Naive thymus-derived CD4-positive, alpha-beta T cell (primary cell): ENCODE measurements around the gene LEF1. TPM values are rescaled to one million over a fixed set of nuclear protein-coding genes. Genes with fewer than 3 reads are reported as not detected.

Experiments used
- ATAC-seq: fragments of 150-1000 bp; cut with Tn5 transposase; 2 replicates; pipeline ENCODE4 v1.10.0; 2021; ENCODE audit warnings: mild to moderate bottlenecking, moderate library complexity
- CTCF ChIA-PET: fragments of 350-600 bp; sonication (Branson Sonifier 250); formaldehyde crosslinking; loops from one replicate; lab custom pipeline; 2021; ENCODE audit warnings: antibody characterized with exemption; lab: Charles Lee
- POLR2A ChIA-PET: fragments of 350-600 bp; sonication (Branson Sonifier 250); formaldehyde crosslinking; loops from one replicate; lab custom pipeline; 2021; ENCODE audit warnings: antibody characterized with exemption, inconsistent platforms; lab: Charles Lee
- DNase-seq, 9 donors: peaks; one replicate each; pipeline versions ENCODE4 v3.0.0 to v3.0.0-alpha.2; 2020 to 2022; ENCODE audit warnings: mixed read lengths in 1 of 9
- H3K27ac ChIP-seq: one replicate; pipeline ENCODE4 v1.7.0; 2013; ENCODE audit warnings: mild to moderate bottlenecking, low read depth, low read length, moderate library complexity
- H3K27me3 ChIP-seq, 2 donors: one replicate each; pipeline ENCODE4 v1.7.0; 2013; ENCODE audit warnings: low read length in 2 of 2, mild to moderate bottlenecking in 2 of 2, moderate library complexity in 2 of 2; ENCODE audit not compliant: control insufficient read depth in 2 of 2, insufficient read depth in 2 of 2
- H3K36me3 ChIP-seq, 3 experiments: 1 replicate in 2 of 3; 2 replicates in 1 of 3; pipeline ENCODE4 v1.7.0; 2013; ENCODE audit warnings: low read length in 3 of 3, mild to moderate bottlenecking in 3 of 3, moderate library complexity in 1 of 3; ENCODE audit not compliant: insufficient read depth in 3 of 3, control insufficient read depth in 2 of 3
- H3K4me1 ChIP-seq, 2 donors: one replicate each; pipeline ENCODE4 v1.7.0; 2013; ENCODE audit warnings: low read length in 2 of 2, mild to moderate bottlenecking in 2 of 2, moderate library complexity in 1 of 2; ENCODE audit not compliant: control insufficient read depth in 2 of 2, insufficient read depth in 2 of 2
- H3K4me3 ChIP-seq: 2 replicates; pipeline ENCODE4 v1.7.0; 2013; ENCODE audit warnings: mild to moderate bottlenecking, low read length
- H3K9me3 ChIP-seq, 3 experiments: 1 replicate in 2 of 3; 2 replicates in 1 of 3; pipeline ENCODE4 v1.7.0; 2013; ENCODE audit warnings: low read length in 3 of 3; ENCODE audit not compliant: control insufficient read depth in 2 of 3
- H3K27ac Mint-ChIP-seq, 9 donors: one replicate each; pipeline ENCODE4 v1.8.0; 2020 to 2022; ENCODE audit warnings: mixed read lengths in 9 of 9, mild to moderate bottlenecking in 8 of 9, moderate library complexity in 5 of 9, inconsistent platforms in 2 of 9
- H3K27me3 Mint-ChIP-seq, 5 donors: one replicate each; pipeline ENCODE4 v1.8.0; 2021 to 2022; ENCODE audit warnings: mixed read lengths in 5 of 5, mild to moderate bottlenecking in 1 of 5
- H3K36me3 Mint-ChIP-seq, 5 donors: one replicate each; pipeline ENCODE4 v1.8.0; 2020 to 2022; ENCODE audit warnings: mixed read lengths in 5 of 5, mild to moderate bottlenecking in 3 of 5, inconsistent platforms in 1 of 5
- H3K4me1 Mint-ChIP-seq, 7 donors: one replicate each; pipeline ENCODE4 v1.8.0; 2020 to 2022; ENCODE audit warnings: mixed read lengths in 7 of 7, mild to moderate bottlenecking in 3 of 7, inconsistent platforms in 1 of 7
- H3K4me3 Mint-ChIP-seq, 10 donors: one replicate each; pipeline ENCODE4 v1.8.0; 2020 to 2022; ENCODE audit warnings: mild to moderate bottlenecking in 10 of 10, mixed read lengths in 10 of 10, moderate library complexity in 6 of 10, inconsistent platforms in 2 of 10
- H3K9me3 Mint-ChIP-seq, 11 donors: one replicate each; pipeline ENCODE4 v1.8.0; 2020 to 2022; ENCODE audit warnings: mixed read lengths in 11 of 11, mild to moderate bottlenecking in 4 of 11, inconsistent platforms in 1 of 11, moderate library complexity in 1 of 11
- intact Hi-C, 2 donors: fragments of 100-400 bp; cut with micrococcal nuclease; formaldehyde crosslinking; loops; one replicate each; pipeline ENCODE4 v1.15.1; 2023
- polyA plus RNA-seq, 2 donors: library from polyadenylated mRNA; unstranded; fragments of 300-500 nt; fragmentation: Illumina TruSeq; gene quantifications; one replicate each; pipeline ENCODE4 v1.2.3, GENCODE V29; 2021
- total RNA-seq, 6 experiments: library from RNA in 5 of 6; stranded (reverse) in 5 of 6; gene quantifications; 1 replicate in 5 of 6; 2 replicates in 1 of 6; pipeline ENCODE4 v1.2.3 and lab custom pipeline; 2021 to 2026

LEF1 gene
- total and polyA plus RNA-seq, 7 experiments from 2014 or later: 270 to 928 (median 674) TPM

- ATAC-seq: no peak
- CTCF ChIA-PET: interaction anchor here (1.0 to 1.1 kb wide), 2 partner anchors 11 to 17 kb away, joined by 3 to 5 read pairs; no protein-coding TSS in a partner anchor
- POLR2A ChIA-PET: interaction anchor here (0.8 to 21.9 kb wide), 8 partner anchors 10 to 105 kb away, joined by 3 to 400 read pairs (median 20); partner anchors contain the start of gene LEF1
- intact Hi-C loops: loop anchor here (1.0 to 2.0 kb wide), 3 partner anchors 15 to 28 kb away; no protein-coding TSS in a partner anchor
- H3K27ac ChIP-seq: peak overlapping the region; percentile 81
- H3K4me1 ChIP-seq: peaks cover 26 to 97% of the 10 kb centered on the region in 2 donors
- H3K9me3 ChIP-seq: no peaks in the 10 kb centered on the region
- peaks cover 61 to 99% (median 95%) of the 10 kb centered on the region in 7 donors for H3K4me1 Mint-ChIP-seq
- peak in 1 of 9 donors; percentile 53 for DNase-seq
- H3K27me3 ChIP-seq: no peaks in the 10 kb centered on the region
- peak overlapping the region; percentile 85 to 98 (median 95) for H3K27ac Mint-ChIP-seq
- no peaks in the 10 kb centered on the region for H3K27me3 Mint-ChIP-seq
- peak overlapping the region; percentile 38 for H3K4me3 ChIP-seq
- H3K4me3 Mint-ChIP-seq: peak overlapping the region; percentile 79 to 91 (median 84)
- H3K36me3 ChIP-seq: peaks cover 0 to 14% (median 6%) of the 10 kb centered on the region in 3 experiments
- peaks cover 12 to 59% (median 24%) of the 10 kb centered on the region in 5 donors for H3K36me3 Mint-ChIP-seq
- H3K9me3 Mint-ChIP-seq: no peaks in the 10 kb centered on the region
Observed at GRCh38 chr4:108141213-108141950, 27.4 kb downstream of the LEF1 start.

DNA sequence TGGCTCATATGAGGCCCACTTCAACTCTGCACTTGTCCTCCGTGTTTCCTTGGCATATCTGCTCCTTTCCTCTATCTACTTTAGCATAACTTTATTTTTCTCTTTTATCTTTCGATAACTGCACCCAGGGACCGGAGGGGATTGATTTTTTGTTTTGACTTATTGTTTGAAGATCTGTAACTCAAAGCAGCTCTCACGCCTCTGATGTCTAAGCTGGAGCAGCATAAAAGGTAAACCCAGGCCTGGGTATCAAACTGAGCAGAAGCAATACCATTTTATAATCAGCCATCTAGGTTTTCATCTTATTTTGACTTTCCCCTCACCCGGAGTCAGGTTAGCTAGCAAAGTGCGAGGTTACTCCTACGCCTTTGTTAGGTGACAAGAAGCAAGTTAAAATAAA lies 28.4 kb downstream of the LEF1 start:
- peak in 6 of 9 donors; percentile 40 to 65 (median 60) for DNase-seq
- ATAC-seq: peak; percentile 60
- H3K9me3 ChIP-seq: no peaks in the 10 kb centered on the region
- peak overlapping the region; percentile 81 for H3K27ac ChIP-seq
- Mint-ChIP-seq H3K9me3 (no peaks in the 10 kb centered on the region), H3K4me3 (peak overlapping the region; percentile 78 to 91 (median 84)), H3K27ac (peak overlapping the region; percentile 85 to 98 (median 95)), H3K27me3 (no peaks in the 10 kb centered on the region), H3K36me3 (peaks cover 11 to 56% (median 21%) of the 10 kb centered on the region in 5 donors), H3K4me1 (peaks cover 60 to 99% (median 95%) of the 10 kb centered on the region in 7 donors)
- H3K36me3 ChIP-seq: peaks cover 0 to 14% (median 0%) of the 10 kb centered on the region in 3 experiments
- no peaks in the 10 kb centered on the region for H3K27me3 ChIP-seq
- ChIA-PET POLR2A (interaction anchor here (0.8 to 21.9 kb wide), 7 partner anchors 12 to 77 kb away, joined by 4 to 400 read pairs (median 24); partner anchors contain the start of gene LEF1), CTCF (interaction anchor here (1.1 to 2.1 kb wide), 4 partner anchors 9 to 110 kb away, joined by 3 to 7 read pairs (median 6); no protein-coding TSS in a partner anchor)
- peaks cover 27 to 97% of the 10 kb centered on the region in 2 donors for H3K4me1 ChIP-seq
- no peak overlapping the region for H3K4me3 ChIP-seq
- intact Hi-C loops: loop anchor here (1.0 to 2.0 kb wide), 4 partner anchors 8 to 32 kb away; no protein-coding TSS in a partner anchor

DNA sequence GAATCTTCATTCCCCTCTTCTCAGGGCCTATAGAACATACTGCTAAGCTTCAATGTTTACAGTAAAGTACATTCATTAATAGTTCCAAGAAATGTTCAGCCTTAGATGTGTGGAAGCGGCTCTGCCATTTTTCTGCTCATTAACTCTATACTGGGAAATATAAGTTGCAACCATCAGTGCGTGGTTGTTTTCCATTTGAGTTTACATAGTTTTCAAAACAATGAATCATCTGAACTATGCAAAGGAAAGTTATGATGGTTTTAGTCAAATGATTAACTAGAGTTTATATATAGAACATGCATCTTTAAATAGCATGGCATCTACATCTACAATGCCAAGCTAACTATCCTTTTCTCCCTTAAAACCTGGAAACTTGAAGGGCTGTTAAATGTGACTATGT lies 29.6 kb downstream of the LEF1 start:
- POLR2A ChIA-PET: interaction anchor here (1.1 to 21.9 kb wide), 11 partner anchors 10 to 109 kb away, joined by 3 to 400 read pairs (median 6); partner anchors contain the start of gene LEF1
- CTCF ChIA-PET: interaction anchor here (0.6 to 2.1 kb wide), 9 partner anchors 8 to 109 kb away, joined by 3 to 7 read pairs (median 3); no protein-coding TSS in a partner anchor
- Histone ChIP-seq H3K4me1 (peaks cover 14 to 97% of the 10 kb centered on the region in 2 donors), H3K4me3 (peak overlapping the region; percentile 3), H3K9me3 (no peaks in the 10 kb centered on the region), H3K36me3 (peaks cover 0 to 20% (median 0%) of the 10 kb centered on the region in 3 experiments), H3K27ac (peak overlapping the region; percentile 81), H3K27me3 (no peaks in the 10 kb centered on the region)
- Mint-ChIP-seq H3K9me3 (no peaks in the 10 kb centered on the region), H3K27ac (peak overlapping the region; percentile 88 to 98 (median 95)), H3K36me3 (peaks cover 10 to 65% (median 26%) of the 10 kb centered on the region in 5 donors), H3K4me3 (peak overlapping the region; percentile 78 to 91 (median 84)), H3K27me3 (no peaks in the 10 kb centered on the region), H3K4me1 (peaks cover 64 to 99% (median 95%) of the 10 kb centered on the region in 7 donors)
- intact Hi-C loops: loop anchor here (1.0 to 2.0 kb wide), 2 partner anchors 31 to 58 kb away; no protein-coding TSS in a partner anchor
- ATAC-seq: no peak
- DNase-seq: peak in 1 of 9 donors; percentile 51

DNA sequence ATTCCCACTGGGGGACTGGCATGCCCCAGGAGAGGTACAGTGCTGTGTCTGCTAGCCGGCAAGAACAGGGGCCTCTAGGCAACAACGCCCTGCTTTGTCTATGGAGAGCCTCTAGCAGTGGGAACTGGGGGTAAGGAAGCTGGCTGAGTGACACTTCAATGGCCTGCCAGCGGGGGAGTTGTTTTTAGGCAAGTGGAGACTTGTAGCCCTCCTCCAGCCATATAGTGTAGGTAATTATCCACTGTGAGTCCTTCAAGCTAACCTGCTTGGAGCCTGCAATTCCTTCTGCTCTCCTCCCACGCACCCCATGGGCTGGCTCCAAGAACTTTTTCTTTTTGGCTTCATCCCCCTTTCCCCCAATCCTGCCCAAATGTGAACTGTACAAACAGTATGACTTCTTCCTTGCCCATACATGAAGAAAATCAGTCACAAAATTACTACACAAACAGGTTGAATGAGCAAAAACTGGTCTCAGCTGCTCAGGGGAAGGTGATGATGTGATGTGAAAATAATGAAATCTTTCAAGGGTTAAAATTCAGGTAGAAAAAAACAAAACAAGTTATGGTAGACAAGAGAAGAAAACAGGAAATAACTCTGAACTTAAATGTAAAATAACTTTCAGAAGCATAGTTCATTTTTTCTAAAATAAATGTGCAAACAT lies 33.1 kb downstream of the LEF1 start:
- ATAC-seq: peak; percentile 2
- Histone ChIP-seq H3K27ac (peak overlapping the region; percentile 69), H3K4me1 (peaks cover 13 to 94% of the 10 kb centered on the region in 2 donors), H3K27me3 (no peaks in the 10 kb centered on the region), H3K9me3 (no peaks in the 10 kb centered on the region), H3K4me3 (peak overlapping the region; percentile 27), H3K36me3 (peaks cover 0 to 14% (median 4%) of the 10 kb centered on the region in 3 experiments)
- POLR2A ChIA-PET: interaction anchor here (0.5 to 21.9 kb wide), 9 partner anchors 10 to 60 kb away, joined by 3 to 400 read pairs (median 3); no protein-coding TSS in a partner anchor
- Mint-ChIP-seq H3K27me3 (no peaks in the 10 kb centered on the region), H3K27ac (peak overlapping the region; percentile 79 to 98 (median 90)), H3K4me3 (peak overlapping the region; percentile 70 to 92 (median 82)), H3K9me3 (no peaks in the 10 kb centered on the region), H3K4me1 (peaks cover 57 to 99% (median 90%) of the 10 kb centered on the region in 7 donors), H3K36me3 (peaks cover 10 to 57% (median 34%) of the 10 kb centered on the region in 5 donors)
- CTCF ChIA-PET: interaction anchor here (1.0 to 1.9 kb wide), 2 partner anchors 15 to 28 kb away, joined by 3 to 6 read pairs; no protein-coding TSS in a partner anchor
- intact Hi-C loops: loop anchor here in 1 of 2 donors (1.0 to 2.0 kb wide), 2 partner anchors 8 to 15 kb away; no protein-coding TSS in a partner anchor
- DNase-seq: no peak

- peak overlapping the region in 8 of 9 donors; percentile 70 to 98 (median 90) for H3K27ac Mint-ChIP-seq
- H3K27me3 ChIP-seq: no peaks in the 10 kb centered on the region
- no peak for ATAC-seq
- DNase-seq: no peak
- H3K27ac ChIP-seq: peak overlapping the region; percentile 69
- intact Hi-C loops: loop anchor here in 1 of 2 donors (2.0 to 5.0 kb wide), 2 partner anchors 16 to 36 kb away; partner anchors contain the start of gene LEF1
- peaks cover 0 to 21% (median 4%) of the 10 kb centered on the region in 3 experiments for H3K36me3 ChIP-seq
- no peak overlapping the region for H3K4me3 ChIP-seq
- no peaks in the 10 kb centered on the region for H3K27me3 Mint-ChIP-seq
- peaks cover 5 to 87% of the 10 kb centered on the region in 2 donors for H3K4me1 ChIP-seq
- ChIA-PET CTCF (interaction anchor here (0.5 to 2.2 kb wide), 11 partner anchors 8 to 432 kb away, joined by 3 to 9 read pairs (median 4); no protein-coding TSS in a partner anchor), POLR2A (interaction anchor here (0.6 to 21.9 kb wide), 11 partner anchors 10 to 97 kb away, joined by 3 to 400 read pairs (median 3); partner anchors contain the start of gene LEF1)
- H3K36me3 Mint-ChIP-seq: peaks cover 18 to 60% (median 45%) of the 10 kb centered on the region in 5 donors
- H3K9me3 ChIP-seq: no peaks in the 10 kb centered on the region
- peaks cover 61 to 100% (median 92%) of the 10 kb centered on the region in 7 donors for H3K4me1 Mint-ChIP-seq
- no peaks in the 10 kb centered on the region for H3K9me3 Mint-ChIP-seq
- H3K4me3 Mint-ChIP-seq: peak overlapping the region in 9 of 10 donors; percentile 35 to 87 (median 69)
Observed at GRCh38 chr4:108130955-108131354, 37.8 kb downstream of the LEF1 start.
